GM23248 (cell line): ENCODE measurements around the gene SGPP2. TPM values are rescaled to one million over a fixed set of nuclear protein-coding genes. Genes with fewer than 3 reads are reported as not detected.

Source experiments
- DNase-seq: peaks from one replicate; pipeline ENCODE4 v3.0.0-alpha.2; 2015
- H2AFZ ChIP-seq: fragments of 200-600 bp; sonication (generic); 2 replicates; pipeline ENCODE4 v1.6.1; 2016; ENCODE audit warnings: antibody characterized with exemption
- H3F3A ChIP-seq: fragments of 200-600 bp; sonication (generic); 2 replicates; pipeline ENCODE4 v1.6.1; 2016; ENCODE audit warnings: mild to moderate bottlenecking, antibody characterized with exemption, mixed run types; ENCODE audit not compliant: insufficient read depth
- H3K27ac ChIP-seq: fragments of 200-600 bp; sonication (generic); 2 replicates; pipeline ENCODE4 v1.5.1; 2016; ENCODE audit warnings: mild to moderate bottlenecking
- H3K27me3 ChIP-seq: fragments of 200-600 bp; sonication (generic); replicated peaks from 2 replicates; pipeline ENCODE4 v1.6.1; 2016; ENCODE audit warnings: mild to moderate bottlenecking; ENCODE audit not compliant: insufficient read depth
- H3K36me3 ChIP-seq: fragments of 200-600 bp; sonication (generic); 2 replicates; pipeline ENCODE4 v1.6.1; 2016; ENCODE audit warnings: low read depth, mild to moderate bottlenecking
- H3K4me1 ChIP-seq: fragments of 200-600 bp; sonication (generic); 2 replicates; pipeline ENCODE4 v1.6.1; 2016; ENCODE audit warnings: mild to moderate bottlenecking; ENCODE audit not compliant: insufficient read depth
- H3K4me2 ChIP-seq: fragments of 200-600 bp; sonication (generic); one replicate; pipeline ENCODE4 v1.6.1; 2016; ENCODE audit warnings: mild to moderate bottlenecking; ENCODE audit not compliant: unreplicated experiment
- H3K4me3 ChIP-seq: fragments of 200-600 bp; sonication (generic); 2 replicates; pipeline ENCODE4 v1.5.1; 2016; ENCODE audit warnings: mild to moderate bottlenecking
- H3K79me2 ChIP-seq: fragments of 200-600 bp; sonication (generic); 2 replicates; pipeline ENCODE4 v1.6.1; 2016; ENCODE audit warnings: mild to moderate bottlenecking; ENCODE audit not compliant: insufficient read depth
- H3K9ac ChIP-seq: fragments of 200-600 bp; sonication (generic); 2 replicates; pipeline ENCODE4 v1.6.1; 2016; ENCODE audit warnings: mild to moderate bottlenecking
- H3K9me2 ChIP-seq: fragments of 200-600 bp; sonication (generic); 2 replicates; pipeline ENCODE4 v1.6.1; 2016; ENCODE audit warnings: mixed run types, mild to moderate bottlenecking, moderate library complexity; ENCODE audit not compliant: insufficient read depth
- H3K9me3 ChIP-seq: fragments of 200-600 bp; sonication (generic); one replicate; pipeline ENCODE4 v1.6.1; 2017; ENCODE audit warnings: low read depth
- H4K20me1 ChIP-seq: fragments of 200-600 bp; sonication (generic); 2 replicates; pipeline ENCODE4 v1.6.0; 2016; ENCODE audit not compliant: insufficient read depth
- EZH2 ChIP-seq: fragments of 200-600 bp; sonication (generic); IDR thresholded peaks from 2 replicates; pipeline ENCODE4 v1.6.1; 2018; ENCODE audit warnings: antibody characterized with exemption, mild to moderate bottlenecking; ENCODE audit not compliant: insufficient read depth, poor library complexity, severe bottlenecking
- EZH2phosphoT487 ChIP-seq: fragments of 200-600 bp; sonication (generic); IDR thresholded peaks from 2 replicates; pipeline ENCODE4 v1.6.1; 2018; ENCODE audit warnings: antibody characterized with exemption, moderate library complexity, mild to moderate bottlenecking, low read depth; ENCODE audit not compliant: insufficient read depth
- WGBS, 2 experiments: methylation state at CpG; one replicate each; pipeline ENCODE4 v1.1.6; 2015 to 2017; ENCODE audit warnings: low lambda C conversion rate in 2 of 2, low coverage in 1 of 2; ENCODE audit errors: missing lambda C conversion rate in 2 of 2; 5-methylcytosine and 5-hydroxymethylcytosine counted together
- in situ Hi-C: fragments of 300-500 bp; cut with MboI; formaldehyde crosslinking; loops from 2 replicates; pipeline ENCODE4 v1.15.0; 2020
- polyA plus RNA-seq: library from polyadenylated mRNA; unstranded; fragments of >200 nt; fragmentation: Nextera tagmentation; extraction: Ambion mirVana; gene quantifications from 2 replicates; pipeline ENCODE4 v1.2.1, GENCODE V29; 2016
- total RNA-seq: library from RNA; depleted of rRNA; stranded (reverse); fragments of >200 nt; shearing (Covaris generic); gene quantifications from 2 replicates; pipeline ENCODE4 v1.2.3, GENCODE V29; 2014

Gene SGPP2
- total and polyA plus RNA-seq, 2 experiments from 2014 or later: not detected

GRCh38 chr2:222423632-222424275, 589 bp upstream of the SGPP2 start:
- H3K36me3 ChIP-seq: no peaks in the 10 kb centered on the region
- in situ Hi-C loops: no loop called here
- 52 to 55% methylated on average over 23 of the region's 23 CpGs for WGBS, 2 experiments
- H3K9me3 ChIP-seq: no peaks in the 10 kb centered on the region
- H3K27ac ChIP-seq: no peak overlapping the region
- no peak for DNase-seq
- H3K4me1 ChIP-seq: no peaks in the 10 kb centered on the region
- H3K79me2 ChIP-seq: no peaks in the 10 kb centered on the region
- H2AFZ ChIP-seq: no peak overlapping the region
- no peaks in the 10 kb centered on the region for H3K9me2 ChIP-seq
- no peak overlapping the region for H3K9ac ChIP-seq
- no peaks in the 10 kb centered on the region for H3F3A ChIP-seq
- TF ChIP-seq EZH2phosphoT487: no peak
- no peak for TF ChIP-seq EZH2
- no peak overlapping the region for H3K4me3 ChIP-seq
- H4K20me1 ChIP-seq: no peaks in the 10 kb centered on the region
- no peak overlapping the region for H3K4me2 ChIP-seq
- H3K27me3 ChIP-seq: peaks cover 45% of the 10 kb centered on the region

GRCh38 chr2:222424729-222425671, 657 bp downstream of the SGPP2 start:
- Histone ChIP-seq H2AFZ (no peak overlapping the region), H3K9me3 (no peaks in the 10 kb centered on the region), H3K4me2 (no peak overlapping the region), H3K27ac (no peak overlapping the region), H3K4me3 (no peak overlapping the region), H3K36me3 (no peaks in the 10 kb centered on the region), H3K9ac (no peak overlapping the region), H3K9me2 (no peaks in the 10 kb centered on the region), H4K20me1 (no peaks in the 10 kb centered on the region), H3K79me2 (no peaks in the 10 kb centered on the region), H3K27me3 (peaks cover 45% of the 10 kb centered on the region), H3F3A (no peaks in the 10 kb centered on the region), H3K4me1 (no peaks in the 10 kb centered on the region)
- no peak for DNase-seq
- TF ChIP-seq EZH2: no peak
- no peak for TF ChIP-seq EZH2phosphoT487
- WGBS, 2 experiments: 15 to 19% methylated on average over 37 to 70 of the region's 74 CpGs
- in situ Hi-C loops: no loop called here

- Histone ChIP-seq H3K79me2 (no peaks in the 10 kb centered on the region), H3F3A (no peaks in the 10 kb centered on the region), H3K4me3 (no peak overlapping the region), H3K9me2 (no peaks in the 10 kb centered on the region), H3K36me3 (no peaks in the 10 kb centered on the region), H3K9ac (no peak overlapping the region), H3K4me1 (no peaks in the 10 kb centered on the region), H3K27ac (no peak overlapping the region), H3K27me3 (peaks cover 40% of the 10 kb centered on the region), H4K20me1 (no peaks in the 10 kb centered on the region), H3K9me3 (no peaks in the 10 kb centered on the region), H2AFZ (no peak overlapping the region), H3K4me2 (no peak overlapping the region)
- TF ChIP-seq EZH2phosphoT487 (no peak), EZH2 (no peak)
- in situ Hi-C loops: no loop called here
- no peak for DNase-seq
- WGBS, 2 experiments: 3 to 5% methylated on average over 3 of the region's 3 CpGs
Measured at GRCh38 chr2:222427646-222428301, 3.4 kb downstream of the SGPP2 start.

GRCh38 chr2:222430071-222430470, 5.7 kb downstream of the SGPP2 start:
- Histone ChIP-seq H3K9me3 (no peaks in the 10 kb centered on the region), H4K20me1 (no peaks in the 10 kb centered on the region), H3K36me3 (no peaks in the 10 kb centered on the region), H3K27ac (no peak overlapping the region), H3K4me2 (no peak overlapping the region), H3K79me2 (no peaks in the 10 kb centered on the region), H3K9me2 (no peaks in the 10 kb centered on the region), H3K4me1 (no peaks in the 10 kb centered on the region), H3K27me3 (peaks cover 23% of the 10 kb centered on the region), H3F3A (no peaks in the 10 kb centered on the region), H2AFZ (no peak overlapping the region), H3K4me3 (no peak overlapping the region), H3K9ac (no peak overlapping the region)
- DNase-seq: no peak
- TF ChIP-seq EZH2 (no peak), EZH2phosphoT487 (no peak)
- in situ Hi-C loops: no loop called here
- 20 to 21% methylated on average over 3 of the region's 3 CpGs for WGBS, 2 experiments
